T-helper 2 cell treated with Interferon-gamma antibody and Interleukin-4, amounts not matched to agents 100 ng/mL and 5 ng/mL, for 36 hours (primary cell): ENCODE data around the gene DNM1. TPM values are rescaled to one million over a fixed set of nuclear protein-coding genes. Genes with fewer than 3 reads are reported as not detected.

Experiments
- intact Hi-C: fragments of 100-400 bp; cut with micrococcal nuclease; formaldehyde crosslinking; loops from one replicate; pipeline ENCODE4 v1.15.1; 2023
- total RNA-seq: library from RNA; stranded (reverse); gene quantifications from 2 replicates; pipeline ENCODE4 v1.2.3, GENCODE V29; 2022

The DNM1 gene
- total RNA-seq: 0.32 and 0.41 TPM in 2 replicates

DNA sequence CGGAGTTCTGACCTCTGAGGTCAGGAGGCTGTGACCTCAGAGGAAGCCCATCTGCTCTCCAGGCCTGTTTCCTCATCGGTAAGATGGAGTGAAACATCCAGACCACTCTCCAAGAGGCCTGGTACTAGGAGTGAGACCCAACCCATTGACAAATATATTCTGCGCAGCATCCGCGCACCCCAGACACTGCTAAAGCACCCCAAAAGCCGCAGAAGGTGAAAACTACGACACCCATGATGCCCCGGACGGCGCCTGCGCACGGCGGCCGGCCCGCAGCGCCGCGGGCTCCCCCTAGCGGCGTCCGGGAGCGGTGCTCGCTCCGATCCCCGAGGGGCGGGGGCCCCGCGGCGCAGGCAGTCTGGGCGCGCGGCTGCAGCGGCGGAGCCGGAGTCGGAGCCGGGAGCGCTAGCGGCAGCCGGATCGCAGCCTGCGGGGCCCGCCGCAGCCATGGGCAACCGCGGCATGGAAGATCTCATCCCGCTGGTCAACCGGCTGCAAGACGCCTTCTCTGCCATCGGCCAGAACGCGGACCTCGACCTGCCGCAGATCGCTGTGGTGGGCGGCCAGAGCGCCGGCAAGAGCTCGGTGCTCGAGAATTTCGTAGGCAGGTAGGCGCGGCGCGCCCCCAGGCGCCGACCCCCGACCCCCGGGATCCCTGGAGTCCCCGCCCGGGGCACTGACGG lies at the start of gene DNM1:
Gene DNM1, plus strand, starts transcription at position 356 of the 683 bp plus-strand sequence. Its CDS starts 92 bp downstream, at position 448.
- intact Hi-C loops: loop anchor here (1.0 to 5.0 kb wide), 2 partner anchors 15 to 74 kb away; partner anchors contain the start of genes GOLGA2 and SWI5

DNA sequence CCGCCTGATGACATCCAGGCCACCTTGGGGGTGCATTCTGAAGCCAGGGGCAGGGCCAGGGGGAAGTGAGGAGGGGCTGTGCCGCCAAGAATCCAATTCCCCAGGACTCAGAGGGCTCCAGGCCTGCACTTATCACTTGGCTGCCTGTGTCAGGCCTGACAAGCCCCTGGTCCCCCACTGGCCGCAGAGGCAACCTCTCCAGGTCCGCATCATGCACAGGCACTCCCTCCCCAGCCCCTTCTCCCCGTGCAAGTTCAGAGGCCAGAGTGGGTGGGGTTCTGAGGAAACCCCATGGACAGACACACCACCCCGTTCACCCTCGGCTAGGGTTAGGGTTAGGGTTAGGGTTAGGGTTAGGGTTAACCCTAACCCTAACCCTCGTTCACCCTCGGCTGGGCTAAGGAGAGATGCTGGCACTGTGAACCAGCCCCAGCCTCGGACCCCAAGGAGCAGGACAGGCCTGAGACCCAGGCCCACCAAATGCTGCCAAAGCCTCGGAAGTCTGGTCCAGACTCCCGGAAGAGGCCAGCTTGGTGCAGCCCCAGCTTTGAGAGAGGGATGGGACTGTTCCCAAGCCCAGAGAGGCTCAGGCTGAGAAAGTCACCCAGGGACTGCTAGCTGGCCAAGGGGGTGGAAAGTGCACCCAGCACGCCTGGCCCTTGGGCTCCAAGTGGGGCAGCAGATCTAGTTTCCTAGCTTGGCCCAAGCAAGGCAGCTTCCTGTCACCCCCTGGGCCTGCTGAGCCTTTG lies 49.1 kb upstream of the DNM1 start:
- intact Hi-C loops: no loop called here

DNA sequence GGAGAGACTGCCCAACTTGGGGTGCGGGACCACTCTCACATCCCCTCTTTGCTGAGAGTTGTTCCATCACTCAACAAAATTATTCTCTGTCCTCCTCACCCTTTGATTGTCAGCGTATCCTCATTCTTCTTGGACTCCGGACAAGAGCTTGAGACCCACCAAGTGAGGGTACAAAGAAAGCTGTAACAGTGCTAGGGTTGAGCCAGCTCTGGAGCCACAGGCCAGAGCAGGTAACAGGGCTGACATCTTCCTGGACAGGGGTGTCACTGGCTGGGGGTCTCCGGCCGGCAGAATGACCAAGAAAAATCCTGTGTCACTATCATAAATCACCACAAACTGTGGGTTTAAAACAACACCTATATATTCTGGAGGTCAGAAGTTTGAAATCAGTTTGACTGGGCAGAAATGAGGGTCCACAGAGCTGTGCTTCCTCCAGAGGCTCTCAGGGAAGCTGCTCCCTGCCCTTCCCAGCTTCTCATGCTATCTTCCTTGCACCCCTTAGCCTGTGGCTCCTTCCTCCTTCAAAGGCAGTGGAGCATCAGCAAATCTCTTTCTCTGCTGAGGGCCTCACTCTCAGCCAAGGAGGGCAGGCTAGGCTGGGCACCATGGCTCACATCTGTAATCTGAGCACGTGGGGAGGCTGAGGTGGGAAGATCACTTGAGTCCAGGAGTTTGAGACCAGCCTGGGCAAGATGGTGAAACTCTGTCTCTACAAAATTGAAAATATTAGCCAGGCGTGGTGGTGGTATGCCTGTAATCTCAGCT lies 47.3 kb upstream of the DNM1 start:
- intact Hi-C loops: no loop called here

DNA sequence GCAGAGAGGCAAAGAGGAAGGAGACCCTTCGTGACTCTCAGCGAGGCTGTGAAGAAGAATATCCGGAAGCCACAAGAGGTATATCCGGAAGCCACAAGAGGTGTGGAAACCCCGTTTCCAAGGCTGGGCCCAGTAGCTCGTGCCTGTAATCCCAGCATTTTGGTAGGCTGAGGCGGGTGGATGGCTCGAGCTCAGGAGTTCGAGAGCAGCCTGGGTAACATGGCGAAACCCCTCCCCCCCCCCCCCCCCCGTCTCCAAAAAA lies 43.7 kb upstream of the DNM1 start:
- intact Hi-C loops: loop anchor here (1.0 kb wide), 1 partner anchor 117 kb away; the partner anchor contains the start of genes GOLGA2 and SWI5

DNA sequence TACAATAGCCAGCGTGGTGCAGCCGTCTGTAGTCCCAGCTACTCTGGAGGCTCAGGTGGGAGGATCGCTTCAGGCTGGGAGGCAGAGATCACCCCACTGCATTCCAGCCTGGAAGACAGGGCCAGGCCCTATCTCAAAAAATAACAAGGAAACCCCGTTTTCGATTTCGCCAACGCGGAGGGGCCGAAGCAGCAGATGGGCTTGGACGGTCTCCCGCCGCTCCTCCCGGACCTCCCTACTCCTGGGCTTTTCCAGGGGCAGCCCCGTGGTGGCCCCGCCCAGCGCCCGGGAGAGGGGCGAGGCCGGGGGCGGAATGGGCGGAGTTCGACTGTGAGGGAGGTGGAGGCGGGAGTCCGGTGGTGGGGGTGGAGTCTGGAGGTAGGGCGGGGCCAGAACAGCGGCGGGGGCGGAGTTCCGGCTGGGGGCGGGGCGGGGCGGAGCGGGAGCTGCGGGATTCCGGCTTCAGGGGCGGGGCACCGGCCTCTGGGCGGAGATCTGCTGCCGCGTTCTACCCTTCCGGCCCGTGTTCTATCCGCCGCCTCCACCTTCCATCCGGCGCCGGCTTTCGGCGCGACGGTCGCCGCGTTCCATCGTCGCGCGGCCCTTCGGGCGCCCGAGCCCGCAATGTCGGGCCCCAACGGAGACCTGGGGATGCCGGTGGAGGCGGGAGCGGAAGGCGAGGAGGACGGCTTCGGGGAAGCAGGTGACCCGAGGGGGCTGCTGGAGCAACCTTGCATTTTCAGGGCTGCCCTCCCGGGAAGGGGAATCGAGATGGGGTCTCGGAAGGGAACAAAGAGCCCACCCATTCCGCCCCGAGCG lies 43.2 kb upstream of the DNM1 start, which contains the start of gene BBLN:
Gene BBLN, plus strand, starts transcription at position 482 of the 819 bp plus-strand sequence. Its CDS starts 143 bp downstream, at position 625.
- intact Hi-C loops: loop anchor here (1.0 kb wide), 5 partner anchors 32 to 162 kb away; partner anchors contain the start of genes COQ4, GOLGA2, NAIF1 and SWI5

DNA sequence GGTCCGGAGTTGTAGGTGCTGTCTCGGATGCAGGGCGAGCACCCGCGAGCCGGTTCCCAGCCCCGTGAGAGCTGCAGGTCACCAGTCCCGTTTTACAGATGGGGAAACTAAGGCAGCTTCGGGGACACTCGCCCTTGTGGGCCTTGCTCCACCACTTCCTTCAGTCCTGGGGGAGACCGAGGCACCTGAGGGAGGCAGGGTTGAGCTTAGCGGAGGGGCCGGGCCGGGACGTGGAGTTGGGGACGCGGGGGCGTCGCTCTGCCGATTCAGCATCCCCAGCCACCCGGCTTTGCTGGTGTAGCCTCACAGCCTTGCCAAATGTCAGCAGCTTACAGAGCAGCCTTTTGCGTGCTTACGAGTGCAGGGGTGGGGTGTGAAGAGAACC lies 42.6 kb upstream of the DNM1 start:
- intact Hi-C loops: loop anchor here (1.0 kb wide), 4 partner anchors 32 to 162 kb away; partner anchors contain the start of genes COQ4, NAIF1 and TRUB2

DNA sequence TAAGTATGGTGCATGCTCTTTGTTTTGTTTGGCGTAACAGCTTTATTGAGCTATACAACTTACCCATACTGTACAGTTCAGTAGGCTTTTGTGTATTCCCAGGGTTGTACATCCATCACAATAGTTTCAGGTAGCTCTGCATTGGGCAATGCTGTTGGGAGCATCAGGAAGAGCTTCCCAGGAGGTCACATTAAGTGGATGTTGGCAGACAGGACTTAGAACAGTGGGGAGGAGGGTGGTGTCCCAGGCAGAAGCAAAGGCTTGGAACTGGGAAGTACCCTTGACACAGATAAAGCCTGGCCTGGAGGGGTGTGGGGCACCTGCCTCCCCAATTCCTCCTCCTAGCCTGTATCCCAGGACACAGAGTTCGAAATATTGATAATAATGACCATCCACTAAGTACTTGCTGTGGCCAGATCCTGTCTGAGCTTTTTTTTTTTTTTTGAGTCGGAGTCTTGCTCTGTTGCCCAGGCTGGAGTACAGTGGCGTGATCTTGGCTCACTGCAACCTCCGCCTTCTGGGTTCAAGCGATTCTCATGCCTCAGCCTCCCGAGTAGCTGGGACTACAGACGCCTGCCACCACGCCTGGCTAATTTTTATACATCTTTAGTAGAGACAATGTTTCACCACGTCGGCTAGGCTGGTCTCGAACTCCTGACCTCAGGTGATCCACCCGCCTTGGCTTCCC lies 41.8 kb upstream of the DNM1 start:
- intact Hi-C loops: no loop called here

DNA sequence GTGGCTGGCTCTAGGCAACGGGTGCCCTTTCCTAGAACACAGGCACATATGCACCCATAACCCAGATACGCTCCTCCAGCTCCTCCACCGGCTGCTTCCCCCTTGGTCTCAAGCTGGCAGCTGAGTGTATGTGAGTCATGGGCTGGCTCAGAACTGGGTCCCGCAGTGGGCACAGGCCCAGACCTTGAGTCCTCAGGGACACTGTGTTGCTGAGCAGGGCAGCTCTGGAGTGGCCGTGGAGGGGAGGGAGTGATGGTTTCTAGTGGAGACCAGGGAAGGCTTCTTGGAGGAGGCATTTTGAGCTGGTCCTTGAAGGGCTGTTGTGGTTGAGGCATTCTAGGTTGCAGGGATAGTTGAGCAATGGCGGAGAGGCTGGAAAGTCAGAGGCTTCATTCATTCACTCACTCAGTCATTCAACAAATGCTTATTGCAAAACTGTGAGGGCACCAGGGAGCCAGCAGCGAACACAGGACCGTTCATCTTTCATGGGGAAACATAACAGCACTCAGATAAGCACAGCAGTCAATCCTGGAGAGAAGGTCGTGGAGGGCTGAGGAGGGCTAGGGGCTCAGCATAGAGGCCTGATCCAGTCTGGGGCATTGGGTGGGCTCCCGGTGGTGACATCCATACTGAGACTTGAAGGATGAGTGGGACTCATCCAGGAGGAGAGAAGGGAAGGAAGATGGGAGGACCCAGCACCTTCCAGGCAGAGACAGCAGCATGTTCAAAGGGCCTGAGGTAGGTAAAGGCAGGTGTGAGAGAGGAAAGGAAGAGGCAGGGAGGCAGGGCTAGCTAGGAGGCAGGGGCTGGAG lies 40.8 kb upstream of the DNM1 start:
- intact Hi-C loops: no loop called here

DNA sequence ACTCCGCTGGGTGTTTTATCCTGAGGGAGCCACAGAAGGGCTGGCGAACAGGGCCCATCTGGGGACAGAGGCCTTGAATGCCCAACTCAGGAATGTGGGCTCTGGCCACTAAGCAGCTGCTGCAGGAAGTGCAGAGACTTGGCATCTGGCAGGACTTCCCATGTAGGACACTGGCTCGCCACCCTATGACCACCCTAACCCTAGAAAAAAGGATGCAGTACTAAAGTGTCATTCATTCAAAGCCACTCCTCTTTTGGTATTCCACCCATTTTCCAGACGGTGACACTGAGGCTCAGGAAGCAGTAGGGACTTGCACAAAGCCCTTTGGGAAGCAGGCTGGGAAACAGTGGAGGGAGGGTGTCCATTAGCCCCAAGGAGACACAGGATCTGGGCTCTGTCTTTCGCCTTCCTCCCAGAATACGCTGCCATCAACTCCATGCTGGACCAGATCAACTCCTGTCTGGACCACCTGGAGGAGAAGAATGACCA lies 40.1 kb upstream of the DNM1 start:
- intact Hi-C loops: no loop called here

DNA sequence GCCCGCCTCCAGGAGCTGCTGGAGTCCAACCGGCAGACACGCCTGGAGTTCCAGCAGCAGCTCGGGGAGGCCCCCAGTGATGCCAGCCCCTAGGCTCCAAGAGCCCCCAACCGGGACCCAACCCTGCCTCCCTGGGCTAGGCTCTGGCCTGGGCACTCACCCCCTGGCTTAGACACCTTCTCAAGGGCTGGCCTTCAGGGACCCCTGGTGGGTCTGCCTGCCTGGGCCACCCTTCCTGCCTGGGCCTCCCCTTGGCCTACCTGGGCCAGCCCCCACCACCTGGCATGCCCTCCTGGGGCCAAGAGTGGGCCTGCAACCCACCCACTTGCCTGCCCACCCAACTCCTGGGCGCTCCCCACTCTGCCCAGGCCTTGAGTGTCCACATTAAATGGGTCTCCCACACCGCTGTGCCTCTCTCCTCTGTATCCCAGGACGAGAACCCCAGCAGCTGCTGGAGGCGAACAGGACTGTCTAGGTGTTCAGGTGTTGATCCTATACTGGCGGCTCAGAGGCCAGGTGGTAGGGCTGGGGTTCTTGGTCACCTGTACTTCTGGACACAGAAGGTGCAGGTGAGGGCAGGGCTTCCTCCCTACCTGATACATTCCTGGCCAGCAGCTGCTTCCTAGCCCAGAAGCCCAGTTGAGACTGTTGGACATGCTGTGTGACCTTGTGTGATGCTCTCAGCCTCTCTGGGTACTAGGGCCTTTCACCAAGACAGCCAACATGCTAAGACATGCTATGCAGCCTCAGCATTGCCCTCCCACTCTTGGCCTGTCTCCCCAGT lies 39.5 kb upstream of the DNM1 start:
- intact Hi-C loops: no loop called here

DNA sequence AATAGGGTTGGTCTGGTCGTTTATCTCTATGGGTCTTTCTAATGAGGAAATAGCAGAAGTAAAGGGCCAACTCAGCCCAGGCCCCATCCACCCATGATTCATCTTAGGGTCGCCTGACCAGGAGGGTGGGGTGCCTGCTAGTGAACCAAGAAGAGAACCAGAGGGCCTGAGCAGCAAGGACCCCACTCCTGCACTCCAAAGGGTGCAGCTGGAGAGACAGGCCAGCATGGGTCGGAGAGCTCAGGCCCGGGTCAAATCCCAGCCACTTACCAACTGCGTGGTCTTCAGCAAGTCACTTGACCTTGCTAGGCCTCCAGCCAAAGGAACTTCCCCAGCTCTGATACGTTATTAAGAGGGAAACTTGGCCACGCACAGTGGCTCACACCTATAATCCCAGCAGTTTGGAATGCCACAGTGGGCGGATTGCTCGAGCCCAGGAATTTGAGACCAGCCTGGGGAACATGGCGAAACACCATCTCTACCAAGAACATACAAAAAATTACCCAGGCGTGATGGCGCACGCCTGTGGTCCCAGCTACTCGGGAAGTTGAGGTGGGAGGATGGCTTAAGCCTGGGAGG lies 38.8 kb upstream of the DNM1 start:
- intact Hi-C loops: no loop called here

DNA sequence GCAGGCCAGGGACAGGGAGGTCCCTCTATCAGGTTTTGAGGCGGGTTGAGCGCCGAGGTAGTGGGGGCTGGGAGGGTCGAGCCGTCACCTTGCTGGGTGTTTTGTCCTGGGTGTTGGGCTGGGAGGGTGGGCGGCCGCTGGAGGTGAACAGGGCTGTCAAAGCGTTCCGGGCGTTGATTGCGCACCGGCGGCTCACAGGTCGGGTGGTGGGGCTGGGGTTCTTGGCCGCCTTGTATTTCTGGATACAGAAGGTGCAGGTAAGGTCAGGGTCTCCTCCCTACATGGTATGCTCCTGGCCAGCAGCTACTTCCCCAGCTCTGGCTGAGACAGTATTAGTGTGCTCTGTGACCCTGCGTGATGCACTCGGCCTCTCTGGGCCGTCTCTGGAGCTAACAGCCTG lies 37.0 kb upstream of the DNM1 start:
- intact Hi-C loops: no loop called here

DNA sequence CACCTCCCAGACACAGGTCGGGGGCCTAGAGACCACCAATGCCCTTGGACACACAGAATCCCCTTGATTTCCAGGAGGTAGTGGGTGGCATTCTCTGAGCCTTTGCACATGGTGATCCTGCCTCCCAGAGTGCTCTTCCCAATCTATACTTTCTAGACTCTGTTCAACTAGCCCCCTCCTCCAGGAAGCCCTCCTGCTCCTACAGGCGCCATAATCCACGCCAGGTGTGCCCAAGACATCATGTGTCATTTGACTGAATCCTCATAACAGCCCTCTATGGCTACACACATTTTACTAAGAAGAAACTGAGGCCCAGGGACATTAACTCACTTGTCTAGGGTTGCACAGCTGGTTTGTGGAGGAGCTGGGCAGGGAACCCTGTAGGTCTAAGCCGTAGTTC lies 36.0 kb upstream of the DNM1 start:
- intact Hi-C loops: no loop called here

DNA sequence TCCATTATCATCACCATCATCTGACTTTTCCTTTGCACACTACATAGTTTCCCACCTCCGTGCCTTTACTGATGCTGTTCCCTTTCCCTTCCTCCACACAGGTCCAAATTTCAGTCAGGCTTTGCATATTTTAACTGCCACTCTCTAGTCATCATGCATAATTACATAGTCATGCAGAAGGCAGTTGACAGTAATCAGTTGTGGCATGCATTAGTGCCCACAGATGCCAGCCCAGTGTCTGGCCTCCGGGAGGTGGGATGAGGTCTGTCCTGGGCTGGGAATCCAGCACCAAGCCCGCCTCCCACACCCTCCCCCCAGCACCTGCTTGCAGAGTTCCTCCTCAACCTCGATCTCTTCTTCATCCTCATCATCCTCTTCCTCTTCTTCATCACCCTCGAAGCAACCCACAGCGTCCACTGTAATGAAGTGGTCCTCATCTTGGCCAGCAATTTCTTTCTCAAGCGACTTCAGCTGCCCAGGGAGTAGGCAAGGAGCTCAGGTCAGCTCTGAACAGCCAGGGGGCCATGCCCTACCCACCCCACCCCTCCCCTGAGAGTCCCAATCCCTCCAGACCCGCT lies 34.4 kb upstream of the DNM1 start:
- intact Hi-C loops: no loop called here

DNA sequence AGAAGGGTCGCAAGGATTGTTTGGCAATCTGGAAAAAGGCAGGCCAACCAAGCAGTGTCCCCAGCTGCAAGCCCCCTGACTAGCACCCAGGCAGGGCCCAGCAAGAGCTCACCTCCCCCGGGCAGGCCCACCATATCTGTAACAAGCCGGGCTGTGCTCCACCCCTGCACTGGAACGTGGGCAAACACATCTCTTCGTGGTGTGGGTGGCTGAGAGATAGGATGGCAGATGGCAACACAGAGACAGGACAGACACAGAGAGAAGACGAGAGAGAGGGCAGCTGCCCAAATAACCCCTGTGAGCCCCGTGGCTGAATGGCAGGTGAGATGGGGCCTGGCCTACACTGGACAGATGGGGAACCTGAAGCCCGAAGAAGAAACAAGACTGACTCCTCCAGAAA lies 33.7 kb upstream of the DNM1 start:
- intact Hi-C loops: no loop called here

DNA sequence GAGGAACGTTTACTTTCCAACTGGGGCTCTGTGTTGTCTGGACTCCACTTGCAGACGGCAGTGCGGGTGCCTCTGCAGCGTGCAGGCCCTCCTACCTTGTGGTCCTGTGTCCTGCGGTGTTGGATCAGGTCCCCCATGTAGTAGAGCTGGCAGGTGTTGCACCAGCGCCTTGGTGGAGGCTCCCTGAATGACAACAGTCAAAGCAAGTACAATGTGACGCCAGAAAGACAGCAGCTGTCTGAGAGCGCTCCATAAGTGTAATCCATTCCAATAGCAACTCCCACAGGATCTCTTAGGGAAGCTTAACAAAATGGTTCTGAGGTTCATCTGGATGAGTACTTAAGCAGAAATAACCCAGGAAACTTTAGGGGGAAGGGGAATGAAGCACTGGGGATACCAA lies 33.3 kb upstream of the DNM1 start:
- intact Hi-C loops: no loop called here

DNA sequence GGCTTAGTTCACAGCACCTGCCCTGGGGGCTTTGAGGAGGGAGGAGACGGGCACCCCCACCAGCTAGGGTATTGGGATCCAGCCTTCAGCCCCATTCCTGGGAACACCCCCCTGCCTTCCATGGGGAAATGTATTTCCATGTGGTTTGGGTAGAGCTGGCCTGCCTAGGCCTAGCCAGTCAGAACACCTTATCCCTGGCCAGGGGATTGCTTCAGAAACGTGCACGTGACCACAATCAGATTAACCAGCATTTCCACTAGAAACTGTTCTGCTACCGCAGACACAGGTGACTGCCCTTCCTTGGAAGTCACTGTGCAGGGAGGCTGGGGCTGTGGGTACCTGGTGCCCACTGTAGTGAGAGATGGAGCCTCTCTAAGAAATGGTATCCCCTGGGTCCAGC lies 29.1 kb upstream of the DNM1 start:
- intact Hi-C loops: no loop called here

DNA sequence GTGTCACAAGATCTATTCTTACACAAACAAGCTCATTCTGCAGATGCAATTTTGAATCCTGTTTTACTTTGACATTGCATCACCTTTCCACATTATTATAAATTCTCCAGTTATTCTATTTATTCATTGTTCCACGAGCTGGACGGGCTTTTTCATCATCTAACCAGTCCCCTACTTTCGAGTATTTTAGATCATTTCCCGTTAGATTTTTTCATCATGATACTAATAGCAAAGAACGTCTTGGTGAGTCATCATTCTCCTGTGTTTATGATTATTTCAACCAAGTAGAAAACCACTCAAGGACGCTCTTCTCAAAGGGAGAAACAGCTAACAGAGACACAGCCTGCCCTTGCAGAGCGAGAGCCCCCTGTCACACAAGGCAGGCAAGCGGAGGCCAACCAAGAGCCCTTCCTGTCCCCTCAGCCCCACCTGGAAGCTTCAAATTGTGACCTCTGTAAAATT lies 28.0 kb upstream of the DNM1 start:
- intact Hi-C loops: no loop called here
